Left forelimb (tissue), 1 donor: ENCODE measurements around the gene CUEDC2.

Experiments
- DNase-seq: peaks from one replicate; pipeline ENCODE4 v3.0.0-alpha.2; 2018; ENCODE audit warnings: low spot score

Gene CUEDC2

GRCh38 chr10:102424916-102425315, 7.5 kb downstream of the CUEDC2 start:
- DNase-seq = no peak

- no peak for DNase-seq
These were observed 8.2 kb downstream of the CUEDC2 start for GRCh38 chr10:102424145-102424544.

DNA sequence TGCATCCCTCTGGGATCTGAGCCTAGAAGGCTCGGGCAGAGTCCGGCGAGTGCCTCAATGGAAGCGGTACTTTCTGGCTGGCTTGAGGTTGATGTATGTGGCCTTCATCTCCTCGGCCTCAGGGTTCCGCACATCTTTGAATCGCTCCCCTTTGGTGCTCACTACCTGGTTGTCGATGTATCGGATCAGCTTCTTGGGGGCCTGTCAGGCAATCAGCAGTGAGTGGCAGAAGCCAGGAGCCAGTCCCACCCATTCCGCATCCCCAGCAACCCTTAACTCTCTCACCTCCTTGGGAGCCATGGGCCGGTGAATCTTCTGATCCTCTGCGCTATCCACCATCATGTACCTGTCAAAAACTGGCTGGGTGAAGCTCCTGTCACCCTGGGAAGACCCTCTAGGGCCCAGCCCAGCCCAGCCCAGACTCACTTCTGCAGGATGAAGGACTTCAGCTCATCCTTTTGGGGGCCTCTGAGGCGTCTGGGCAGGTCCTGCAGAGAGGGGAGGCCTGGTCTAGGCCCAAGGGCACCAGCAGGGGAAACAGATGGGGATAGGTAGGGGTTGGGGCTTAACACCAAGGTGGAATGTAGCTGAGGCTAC, 8.9 kb downstream of the CUEDC2 start:
- DNase-seq = no peak

GRCh38 chr10:102422545-102423129, 9.7 kb downstream of the CUEDC2 start:
- DNase-seq = peak; percentile 80

- no peak for DNase-seq
These were observed 10.4 kb downstream of the CUEDC2 start for GRCh38 chr10:102421757-102422512.

DNA sequence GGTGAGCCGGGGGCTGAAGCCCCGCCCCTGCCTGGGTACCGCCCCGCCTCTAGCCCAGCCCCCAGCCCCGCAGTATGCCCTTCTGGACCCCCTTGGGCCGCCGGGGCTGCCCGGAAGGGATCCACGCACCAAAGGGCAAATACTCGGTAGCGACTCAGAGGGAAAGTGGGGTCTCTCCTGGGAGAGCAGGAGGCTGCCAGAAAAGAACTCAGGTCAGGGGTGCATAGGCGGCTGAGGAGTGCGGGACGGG, 10.9 kb downstream of the CUEDC2 start:
- no peak for DNase-seq

GRCh38 chr10:102420714-102421506, 11.5 kb downstream of the CUEDC2 start, which contains the start of gene FBXL15:
FBXL15 (plus strand) TSS chr10:102420836; CDS start chr10:102421130, 294 bp downstream.
- DNase-seq = peak; percentile 96

DNA sequence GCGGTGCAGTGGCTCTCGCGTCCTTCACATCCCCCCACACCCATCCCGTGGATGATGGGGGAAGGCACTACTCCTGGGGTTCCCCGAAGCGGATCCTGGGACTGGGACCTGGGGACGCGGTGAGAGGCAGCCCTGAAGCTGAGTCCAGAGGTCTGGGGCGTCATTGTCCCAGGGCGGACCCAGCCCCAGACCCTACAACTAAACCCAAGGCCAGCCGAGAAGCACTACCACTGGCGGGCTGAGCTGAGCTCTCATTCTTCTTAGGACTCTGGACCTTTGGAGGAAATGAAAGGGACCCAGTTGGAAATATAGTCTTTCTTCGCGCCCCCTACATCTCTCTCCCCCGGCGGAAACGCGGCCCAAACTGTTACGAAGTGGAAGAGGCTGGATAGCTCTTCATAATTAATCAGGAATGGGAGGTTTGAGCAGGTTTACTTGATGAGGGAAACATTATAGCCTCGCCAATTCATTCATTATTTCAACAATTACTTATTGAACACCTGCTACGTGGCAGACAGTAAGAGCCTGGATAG, 12.1 kb downstream of the CUEDC2 start:
- DNase-seq = no peak

GRCh38 chr10:102419269-102420180, 12.8 kb downstream of the CUEDC2 start:
- DNase-seq = peak; percentile 76

DNA sequence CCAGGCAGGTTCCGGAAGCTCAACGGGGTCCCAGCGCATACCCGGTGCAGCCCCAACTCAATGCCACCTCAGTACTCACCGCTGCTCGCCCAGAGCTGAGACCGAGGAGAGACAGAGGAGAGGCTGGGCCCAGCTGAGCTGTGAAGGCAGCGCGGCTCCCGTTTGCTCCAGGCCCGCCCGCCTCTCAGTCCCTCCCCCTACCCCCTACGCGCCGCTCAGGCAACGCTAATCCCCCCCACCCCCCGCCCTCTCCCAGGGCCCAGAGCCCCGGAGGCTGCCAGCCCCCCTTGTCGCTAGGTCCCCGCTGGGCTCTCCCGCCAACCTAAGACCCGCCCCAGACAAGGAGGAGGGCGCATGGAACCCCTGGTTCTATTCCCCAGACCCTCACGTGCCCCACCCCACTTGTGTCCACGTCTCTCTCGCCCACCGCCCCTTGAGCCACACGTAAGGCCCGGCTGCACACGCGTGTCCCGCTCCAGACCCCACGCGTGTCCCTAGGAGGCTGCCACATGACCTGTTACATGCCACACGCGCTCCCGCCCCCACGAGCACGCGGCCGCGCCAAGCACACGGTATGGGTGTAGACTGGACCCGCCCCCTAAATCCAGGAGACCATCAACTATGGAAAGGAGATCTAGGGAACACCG, 13.6 kb downstream of the CUEDC2 start, which contains the start of gene PSD:
Gene PSD (minus strand): TSS at position 164 of the 647 bp plus-strand sequence. CDS start 1,747 bp downstream, outside the sequence.
- DNase-seq = no peak

DNA sequence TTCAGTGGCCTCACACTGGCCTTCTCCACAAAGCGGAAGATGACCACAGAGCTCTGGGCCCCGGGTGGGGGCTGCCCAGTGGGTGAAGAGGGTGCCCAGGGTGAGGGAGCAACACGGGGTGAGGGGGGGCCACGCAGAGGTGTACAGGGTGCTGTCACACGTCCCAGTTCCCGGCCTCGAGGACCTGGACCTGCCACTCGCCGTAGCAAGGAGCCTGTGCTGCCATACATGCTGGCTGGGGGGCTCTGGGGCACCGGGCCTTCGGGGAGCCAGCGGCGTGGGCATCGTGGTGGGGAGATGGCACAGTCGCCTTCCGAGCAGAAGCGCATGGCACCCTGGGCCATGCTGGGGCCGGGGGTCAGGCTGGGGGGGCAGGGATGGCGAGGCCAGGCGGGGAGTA, 15.7 kb downstream of the CUEDC2 start:
- DNase-seq = no peak

DNA sequence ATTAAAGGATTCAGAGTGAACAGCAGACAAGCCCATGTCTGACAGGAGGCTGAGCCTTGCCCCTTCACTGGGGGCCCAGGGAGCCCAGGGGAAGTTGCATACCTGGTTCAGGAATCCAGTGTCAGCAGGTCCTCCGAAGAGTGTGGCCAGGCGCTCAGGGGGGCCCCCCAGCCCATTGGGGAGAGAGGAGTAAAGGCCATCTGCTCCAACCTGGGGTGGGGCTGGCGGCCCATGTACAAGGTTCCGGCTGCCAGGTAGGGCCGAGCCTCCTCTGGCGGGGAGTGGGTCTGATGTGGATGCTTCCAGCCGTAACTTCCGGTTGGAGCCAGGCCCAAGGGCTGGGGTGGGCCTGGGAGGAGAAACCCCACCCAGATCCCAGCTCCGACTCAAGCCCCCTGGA, 16.1 kb downstream of the CUEDC2 start:
- no peak for DNase-seq

DNA sequence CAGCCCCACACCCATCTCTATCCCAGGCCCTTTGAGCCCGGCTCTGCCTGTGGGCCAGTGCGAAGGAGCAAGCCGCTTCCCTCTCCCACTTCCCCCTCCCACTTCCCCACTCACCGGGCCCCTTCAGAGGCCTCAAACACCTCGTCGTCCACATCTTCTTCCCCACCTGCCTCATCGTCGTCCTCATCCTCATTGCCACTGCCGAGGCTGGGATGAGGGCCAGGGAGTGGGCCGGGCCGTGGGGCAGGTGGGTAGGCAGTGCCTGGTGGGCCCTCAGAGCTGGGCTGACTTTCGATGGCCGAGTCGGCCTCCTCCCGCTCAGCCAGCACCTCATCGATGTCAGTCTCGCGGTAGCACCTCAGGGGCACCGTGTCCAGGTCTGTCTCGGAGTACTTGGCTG, 17.6 kb downstream of the CUEDC2 start:
- DNase-seq = no peak

GRCh38 chr10:102413806-102414561, 18.4 kb downstream of the CUEDC2 start:
- no peak for DNase-seq

DNA sequence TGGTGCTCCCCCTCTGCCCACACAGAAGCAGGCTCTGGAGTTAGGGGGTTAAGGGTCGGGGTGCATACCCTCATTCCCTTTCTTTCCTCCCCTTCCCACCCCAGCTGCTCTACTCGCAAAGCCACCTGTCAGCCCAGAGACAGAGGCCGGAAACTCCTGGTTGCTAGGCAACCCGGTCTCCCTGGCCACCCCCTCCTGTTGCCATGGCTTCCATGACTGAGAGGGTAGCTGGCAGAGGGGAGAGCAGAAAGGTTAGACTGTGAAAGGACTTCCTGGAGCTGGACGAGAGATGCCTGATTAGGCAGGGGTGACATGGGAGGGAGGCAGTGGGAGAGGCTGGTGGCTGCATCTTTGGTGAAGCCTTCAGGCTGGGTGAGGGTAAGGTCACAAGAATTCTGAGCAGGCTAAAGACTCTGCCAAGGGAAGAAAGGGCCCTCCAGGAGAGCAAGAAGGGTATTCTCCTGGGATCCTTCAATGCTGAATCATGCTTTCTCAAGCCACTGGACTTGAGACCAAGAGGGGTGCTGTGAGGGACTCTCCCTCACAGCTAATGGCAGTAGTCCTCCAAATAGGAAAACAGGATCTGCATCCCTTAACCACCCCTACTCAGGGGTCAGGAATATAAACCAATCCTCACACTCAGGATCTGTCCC, 19.2 kb downstream of the CUEDC2 start:
- no peak for DNase-seq

DNA sequence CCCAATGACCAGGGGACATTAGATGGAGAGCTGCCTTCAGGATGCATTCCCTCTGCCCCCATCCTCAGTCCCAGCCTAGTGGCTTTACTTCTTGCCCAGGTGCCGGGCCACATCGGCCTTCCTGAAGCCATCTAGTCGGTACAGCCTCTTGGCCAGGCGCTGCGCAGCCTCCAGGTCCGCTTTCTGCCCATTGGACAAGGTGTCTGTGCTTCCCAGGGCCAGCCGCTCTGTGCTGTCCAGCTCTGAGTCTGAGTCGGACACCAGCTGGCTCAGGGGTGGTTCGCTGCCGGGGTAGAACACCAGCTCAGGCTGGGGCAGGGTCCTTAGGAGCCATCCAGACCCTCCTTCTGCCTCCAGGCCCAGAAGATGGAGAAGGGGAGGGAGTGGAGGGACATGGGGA, 20.1 kb downstream of the CUEDC2 start:
- DNase-seq = no peak

GRCh38 chr10:102411341-102412255, 20.8 kb downstream of the CUEDC2 start:
- no peak for DNase-seq

- DNase-seq = peak; percentile 83
These were observed 21.8 kb downstream of the CUEDC2 start for GRCh38 chr10:102410429-102411073.
